Measurements from ENCODE around the gene ITGBL1. TPM values are rescaled to one million over a fixed set of nuclear protein-coding genes. Genes with fewer than 3 reads are reported as not detected.

The ITGBL1 gene
- total RNA-seq, 1 experiment from 2014 or later, result 44.0 TPM

- DNase-seq (ENCODE audit: low read depth), result no peak
Observed at GRCh38 chr13:101686003-101686402, 233.5 kb downstream of the ITGBL1 start.

- DNase-seq (ENCODE audit: low read depth), result no peak
Observed at GRCh38 chr13:101690871-101691270, 238.4 kb downstream of the ITGBL1 start.

- DNase-seq (ENCODE audit: low read depth), result no peak
Observed at GRCh38 chr13:101691341-101691860, 238.9 kb downstream of the ITGBL1 start.

- no peak for DNase-seq (ENCODE audit: low read depth)
Observed at GRCh38 chr13:101695870-101696516, 243.5 kb downstream of the ITGBL1 start.

- DNase-seq (ENCODE audit: low read depth), result no peak
Observed at GRCh38 chr13:101697745-101698144, 245.3 kb downstream of the ITGBL1 start.

GRCh38 chr13:101698400-101698799, 245.9 kb downstream of the ITGBL1 start:
- no peak for DNase-seq (ENCODE audit: low read depth)

GRCh38 chr13:101700598-101700997, 248.1 kb downstream of the ITGBL1 start:
- no peak for DNase-seq (ENCODE audit: low read depth)

- DNase-seq (ENCODE audit: low read depth), result no peak
Observed at GRCh38 chr13:101703081-101703480, 250.6 kb downstream of the ITGBL1 start.

- DNase-seq (ENCODE audit: low read depth), result no peak
Observed at GRCh38 chr13:101703838-101704237, 251.4 kb downstream of the ITGBL1 start.

- peak; percentile 98 for DNase-seq (ENCODE audit: low read depth)
Observed at GRCh38 chr13:101706651-101707050, 254.2 kb downstream of the ITGBL1 start.

GRCh38 chr13:101707659-101708058, 255.2 kb downstream of the ITGBL1 start:
- no peak for DNase-seq (ENCODE audit: low read depth)

GRCh38 chr13:101708115-101708514, 255.6 kb downstream of the ITGBL1 start:
- no peak for DNase-seq (ENCODE audit: low read depth)

GRCh38 chr13:101709952-101710351, 257.5 kb downstream of the ITGBL1 start:
- DNase-seq (ENCODE audit: low read depth), result no peak

GRCh38 chr13:101711307-101712025, 259.0 kb downstream of the ITGBL1 start:
- DNase-seq (ENCODE audit: low read depth), result no peak

GRCh38 chr13:101712026-101712348, 259.5 kb downstream of the ITGBL1 start:
- DNase-seq (ENCODE audit: low read depth), result no peak

- no peak for DNase-seq (ENCODE audit: low read depth)
Observed at GRCh38 chr13:101714195-101714594, 261.7 kb downstream of the ITGBL1 start.

- no peak for DNase-seq (ENCODE audit: low read depth)
Observed at GRCh38 chr13:101717353-101717752, 264.9 kb downstream of the ITGBL1 start.

- DNase-seq (ENCODE audit: low read depth), result no peak
Observed at GRCh38 chr13:101718496-101718895, 266.0 kb downstream of the ITGBL1 start.

- no peak for DNase-seq (ENCODE audit: low read depth)
Observed at GRCh38 chr13:101726681-101727080, 274.2 kb downstream of the ITGBL1 start.

GRCh38 chr13:101727118-101727517, 274.6 kb downstream of the ITGBL1 start:
- no peak for DNase-seq (ENCODE audit: low read depth)

- DNase-seq (ENCODE audit: low read depth), result no peak
Observed at GRCh38 chr13:101728021-101728420, 275.5 kb downstream of the ITGBL1 start.

- DNase-seq (ENCODE audit: low read depth), result no peak
Observed at GRCh38 chr13:101728615-101729014, 276.1 kb downstream of the ITGBL1 start.

GRCh38 chr13:101730420-101731000, 278.0 kb downstream of the ITGBL1 start:
- peak; percentile 20 for DNase-seq (ENCODE audit: low read depth)

Data from HT1080 (cell line).